Inferior parietal cortex (tissue), 1 donor: ENCODE measurements around the gene ATP5F1A.
"Not testable (repeated sequence)": the region's sequence is repeated elsewhere in the genome, so short reads cannot be mapped to it uniquely, and the experiment has no call there.

Experiments
- DNase-seq: peaks from one replicate; pipeline ENCODE4 v3.0.0-alpha.2; 2016; ENCODE audit errors: extremely low spot score

The ATP5F1A gene

DNA sequence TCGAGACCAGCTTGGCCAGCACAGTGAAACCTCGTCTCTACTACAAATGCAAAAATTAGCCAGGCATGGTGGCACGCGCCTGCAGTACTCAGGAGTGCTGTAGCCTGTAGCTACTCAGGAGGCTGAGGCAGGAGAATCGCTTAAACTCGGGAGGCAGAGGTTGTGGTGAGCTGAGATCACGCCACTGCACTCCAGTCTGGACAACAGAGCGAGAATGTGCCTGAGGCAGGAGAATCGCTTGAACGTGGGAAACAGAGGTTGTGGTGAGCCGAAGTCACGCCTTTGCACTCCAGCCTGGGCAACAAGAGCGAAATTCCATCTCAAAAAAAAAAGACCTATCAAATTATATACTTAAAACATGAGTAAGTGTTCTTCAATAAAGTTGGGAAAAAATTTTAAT is 50.7 kb downstream of the ATP5F1A start:
- DNase-seq: not testable (repeated sequence)

DNA sequence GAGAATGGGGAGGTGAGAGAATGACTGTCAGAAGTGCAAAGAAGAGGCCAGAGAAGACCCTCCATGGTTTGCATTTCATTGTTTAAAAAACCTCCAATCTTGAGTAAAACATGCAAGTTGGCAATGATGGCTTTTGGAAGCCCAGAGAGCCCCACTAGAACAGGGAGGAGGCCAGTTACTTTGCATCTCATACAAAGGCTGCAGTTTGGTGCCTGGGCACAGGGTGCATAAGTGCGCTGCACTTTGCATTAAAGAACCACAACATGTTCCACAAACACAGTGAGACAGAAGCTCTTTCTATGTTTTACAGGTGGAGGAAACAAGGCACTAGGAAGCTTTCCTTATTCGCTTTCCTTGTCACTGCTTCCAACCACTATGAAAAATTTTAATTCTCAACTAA is 51.4 kb downstream of the ATP5F1A start:
- DNase-seq: no peak

DNA sequence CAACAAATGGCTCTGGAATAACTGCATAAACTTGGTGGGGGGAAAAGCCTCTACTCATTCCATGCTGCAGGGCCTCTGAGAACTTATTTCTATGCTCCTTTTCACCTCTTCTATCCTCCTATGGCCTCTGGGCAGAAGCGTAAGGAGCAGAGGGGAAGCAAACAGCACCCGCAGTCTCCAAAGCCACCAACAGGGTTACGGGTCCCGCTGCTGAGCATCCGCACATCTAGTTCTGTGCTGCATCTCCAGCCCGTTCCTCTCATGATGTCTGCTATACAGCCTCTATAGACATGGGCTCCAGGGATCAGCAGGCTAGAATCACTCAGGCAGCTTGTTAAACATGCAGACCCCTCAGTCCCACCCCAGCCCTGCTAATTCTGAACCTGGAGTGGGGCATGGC is 52.0 kb downstream of the ATP5F1A start:
- DNase-seq: no peak

DNA sequence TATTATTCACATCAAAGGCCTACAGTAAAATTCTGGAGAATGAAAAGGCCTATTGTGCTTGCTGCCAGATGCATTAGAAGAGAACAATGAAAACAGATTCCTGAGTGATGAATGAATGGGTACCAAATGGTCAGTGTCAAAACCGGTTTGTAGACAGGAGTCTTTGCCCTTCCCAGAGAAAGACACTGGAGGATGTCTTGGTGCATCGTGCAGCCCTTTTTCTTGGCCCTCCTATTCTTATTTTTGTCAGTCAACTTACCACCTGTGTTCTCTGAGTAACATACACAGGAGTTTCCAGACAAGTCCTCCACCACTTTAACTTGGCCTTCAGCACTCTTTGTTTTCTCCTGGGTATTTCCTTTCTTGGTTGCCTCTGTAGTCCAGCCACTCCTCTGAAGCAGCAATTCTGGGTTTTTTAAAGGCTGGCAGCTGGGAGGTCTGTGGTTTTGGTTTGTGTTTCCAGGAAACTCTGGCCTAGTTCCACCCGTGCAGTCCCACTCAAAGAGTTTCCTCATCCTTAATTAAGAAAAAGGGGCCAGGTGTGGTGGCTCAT is 55.4 kb downstream of the ATP5F1A start:
- DNase-seq: no peak

DNA sequence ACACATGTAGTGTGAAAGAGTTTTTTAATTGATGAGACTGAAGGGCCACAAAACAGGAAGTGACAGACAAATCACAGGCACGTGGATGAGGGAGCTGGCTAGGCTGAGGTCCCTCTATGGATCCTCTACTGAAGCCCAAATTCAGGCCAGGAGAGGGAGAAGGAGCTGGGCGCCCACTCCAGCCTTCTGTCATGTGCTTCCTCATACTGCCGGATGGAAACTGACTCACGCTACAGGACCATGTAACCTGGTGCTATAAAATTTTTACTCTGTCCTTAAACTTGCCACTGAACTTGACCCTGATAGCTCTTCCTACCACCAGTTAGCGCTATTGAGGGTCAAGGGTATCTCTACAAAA is 57.4 kb downstream of the ATP5F1A start:
- no peak for DNase-seq

DNA sequence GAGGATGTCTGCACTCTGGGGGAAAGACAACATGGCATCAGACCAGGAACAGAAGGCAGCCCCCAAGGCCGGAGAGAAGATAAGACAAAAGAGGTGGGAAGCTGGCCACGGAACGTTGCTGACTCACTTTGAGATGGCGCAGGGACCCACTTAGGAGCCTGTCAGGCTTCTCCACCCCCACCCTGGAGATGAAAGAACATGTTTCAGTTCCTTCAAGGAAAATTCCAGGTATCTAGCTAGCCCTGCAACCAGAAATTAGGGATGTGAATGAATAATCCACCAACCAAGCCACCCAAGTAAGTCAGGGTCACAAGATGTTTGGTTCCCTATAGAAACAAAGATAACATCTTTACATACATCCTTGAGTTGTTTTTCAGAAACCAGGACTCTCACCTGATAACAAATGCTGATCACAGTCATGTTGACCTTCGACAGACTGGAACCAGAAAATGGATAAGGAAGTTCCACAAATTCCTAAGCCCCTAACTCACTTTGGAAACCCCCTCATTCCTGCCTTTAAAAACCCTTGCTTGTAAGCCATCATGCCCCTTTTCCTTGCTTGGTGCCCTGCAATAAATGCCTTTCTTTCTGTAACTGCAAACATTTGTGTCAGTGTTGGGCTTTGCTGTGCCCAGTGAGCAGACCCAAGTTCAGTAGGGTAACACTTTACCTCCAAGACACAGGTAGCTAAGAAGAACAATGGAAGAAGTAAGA is 57.9 kb downstream of the ATP5F1A start:
- no peak for DNase-seq

DNA sequence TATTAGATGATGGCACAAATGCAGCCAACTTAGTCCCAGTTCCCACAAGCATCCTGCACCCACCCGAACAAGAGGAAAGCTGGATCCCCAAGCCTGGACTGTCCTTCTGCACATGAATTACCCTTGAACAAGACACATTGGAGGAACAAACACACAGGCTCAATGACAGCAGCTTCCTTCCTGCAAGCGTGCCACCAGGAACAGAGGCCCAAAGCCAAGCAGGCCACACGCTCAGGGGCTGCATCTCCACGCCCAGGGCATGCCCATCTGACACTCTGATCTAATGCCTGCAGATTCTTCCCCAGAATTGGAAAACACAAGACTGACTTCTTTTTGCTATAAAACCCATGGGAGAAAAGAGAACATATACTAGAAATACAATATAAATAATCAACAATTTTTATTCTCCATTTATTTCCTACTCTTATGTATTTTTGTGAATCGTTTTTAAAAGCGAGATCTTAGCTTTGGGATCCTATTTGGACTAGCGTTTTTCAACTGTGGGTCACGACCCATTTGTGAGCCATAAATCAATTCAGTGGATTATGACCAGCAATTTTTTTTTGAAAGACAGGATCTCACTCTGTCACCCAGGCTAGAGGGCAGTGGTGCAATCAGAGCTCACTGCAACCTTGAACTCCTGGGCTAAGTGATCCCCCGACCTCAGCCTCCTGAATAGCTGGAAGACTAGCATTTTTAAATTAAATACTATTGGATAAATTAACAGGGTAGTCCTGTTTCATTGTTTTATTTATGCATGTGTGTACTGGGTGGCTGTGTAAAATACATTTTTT is 60.4 kb downstream of the ATP5F1A start:
- DNase-seq: no peak

DNA sequence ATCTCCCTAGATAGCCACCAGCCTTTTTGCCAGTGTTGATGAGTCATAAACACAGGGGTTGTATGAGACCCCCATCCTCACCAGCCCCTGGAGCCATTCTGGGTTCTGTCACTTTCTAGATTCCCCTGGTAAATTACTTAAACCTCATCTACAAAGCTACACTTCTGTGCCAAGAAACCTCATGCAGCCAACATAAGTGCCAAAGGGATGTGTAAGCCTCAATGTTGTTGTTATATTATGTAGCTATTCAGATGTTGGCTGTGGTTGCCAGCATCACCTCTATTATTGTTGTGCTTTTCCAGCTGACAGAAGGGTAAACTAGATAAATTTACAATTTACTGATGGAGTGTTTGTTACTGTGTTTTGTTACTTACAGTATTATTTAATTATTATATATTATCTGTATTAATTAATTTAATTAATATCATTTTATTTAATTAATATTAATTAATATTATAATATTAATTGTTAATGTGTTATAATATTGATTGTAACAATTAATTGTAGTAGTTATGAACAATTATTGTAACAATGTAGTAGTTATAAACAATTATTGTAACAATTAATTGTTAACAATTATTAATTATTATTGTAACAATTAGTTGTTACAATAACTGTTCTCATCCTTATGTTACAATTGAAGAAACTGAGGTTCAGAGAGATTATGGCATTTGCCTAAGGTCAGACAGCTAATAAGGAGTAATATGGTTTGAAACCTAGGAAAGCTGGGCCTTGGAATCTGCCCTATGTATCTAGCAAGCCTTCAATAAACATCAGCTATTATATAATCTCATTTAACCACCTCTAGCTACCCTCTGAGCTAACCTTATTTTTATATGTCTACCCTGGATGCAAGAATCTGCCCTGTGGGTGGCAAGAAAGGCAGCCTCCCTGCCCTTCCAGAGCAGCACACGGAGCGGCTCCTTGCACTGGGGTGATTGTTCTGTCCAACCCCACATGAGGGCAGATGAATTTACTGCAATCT is 62.1 kb downstream of the ATP5F1A start:
- no peak for DNase-seq

DNA sequence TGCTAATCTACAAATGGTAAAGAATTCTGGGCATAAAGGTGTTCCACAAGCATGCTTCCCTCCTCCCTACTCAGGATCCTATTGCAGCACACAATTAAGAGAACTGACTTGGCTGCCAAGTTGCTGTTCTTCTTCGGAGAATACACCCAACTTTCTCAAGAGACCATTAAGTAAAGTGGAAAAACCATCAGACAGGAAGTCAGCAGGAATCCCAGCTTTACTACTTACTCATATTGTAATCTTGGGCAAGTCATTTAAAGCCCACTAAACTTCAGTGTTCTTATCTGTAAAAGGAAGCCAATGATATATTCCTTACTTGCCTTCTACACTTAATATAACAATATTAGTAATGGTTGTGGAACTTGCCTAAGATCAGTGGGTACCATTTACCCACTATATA is 63.9 kb downstream of the ATP5F1A start:
- no peak for DNase-seq

DNA sequence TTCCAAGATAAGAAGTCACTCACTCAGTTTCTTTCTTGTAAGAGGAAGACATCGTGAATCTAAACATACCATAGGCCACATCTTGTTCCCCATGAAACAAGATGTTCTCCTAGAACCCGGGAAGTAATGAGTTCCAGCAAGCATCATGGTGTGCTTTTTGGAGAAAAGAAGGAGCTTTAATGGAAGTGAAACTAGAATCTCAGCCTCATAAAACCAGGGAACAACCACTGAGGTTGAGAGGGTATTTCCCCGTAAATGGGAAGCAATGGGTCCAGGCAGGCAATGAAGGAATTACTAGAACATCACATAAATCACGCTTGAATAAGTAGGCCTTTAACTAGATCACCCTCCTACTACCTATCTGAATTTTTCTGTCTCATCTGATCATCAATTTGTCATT is 66.4 kb downstream of the ATP5F1A start:
- DNase-seq: no peak
